ENCODE measurements around the gene VIPR2.
"Not testable (repeated sequence)": the region's sequence is repeated elsewhere in the genome, so short reads cannot be mapped to it uniquely, and the experiment has no call there.

Gene VIPR2

GRCh38 chr7:159008417-159008816 lies 136.2 kb downstream of the VIPR2 start:
- DNase-seq (ENCODE audit: low read depth in 2 of 2): no peak

DNA sequence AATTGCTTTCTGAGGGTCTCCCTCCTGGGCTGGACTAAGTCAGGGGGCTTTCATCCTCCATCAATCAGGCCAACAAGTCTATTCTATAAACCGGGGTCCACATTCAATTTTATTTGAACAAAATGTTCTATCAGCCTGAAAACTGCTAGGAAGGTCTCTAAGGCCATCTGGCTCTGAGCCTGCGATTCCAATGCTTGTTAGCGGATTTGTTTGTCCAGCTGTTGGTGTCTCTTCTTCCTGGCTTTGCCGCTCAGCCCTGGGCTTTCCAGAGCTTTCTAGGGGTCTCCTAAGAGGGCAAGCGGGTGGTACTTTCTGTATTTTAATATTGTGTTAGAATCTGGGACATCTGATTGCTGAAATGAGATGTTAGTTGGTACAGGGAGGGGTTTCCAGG lies 136.7 kb downstream of the VIPR2 start:
- DNase-seq (ENCODE audit: low read depth in 2 of 2): no peak

GRCh38 chr7:159007364-159007995 lies 137.2 kb downstream of the VIPR2 start:
- DNase-seq (ENCODE audit: low read depth in 2 of 2): no peak

GRCh38 chr7:159006610-159007130 lies 138.0 kb downstream of the VIPR2 start:
- no peak for DNase-seq (ENCODE audit: low read depth in 2 of 2)

DNA sequence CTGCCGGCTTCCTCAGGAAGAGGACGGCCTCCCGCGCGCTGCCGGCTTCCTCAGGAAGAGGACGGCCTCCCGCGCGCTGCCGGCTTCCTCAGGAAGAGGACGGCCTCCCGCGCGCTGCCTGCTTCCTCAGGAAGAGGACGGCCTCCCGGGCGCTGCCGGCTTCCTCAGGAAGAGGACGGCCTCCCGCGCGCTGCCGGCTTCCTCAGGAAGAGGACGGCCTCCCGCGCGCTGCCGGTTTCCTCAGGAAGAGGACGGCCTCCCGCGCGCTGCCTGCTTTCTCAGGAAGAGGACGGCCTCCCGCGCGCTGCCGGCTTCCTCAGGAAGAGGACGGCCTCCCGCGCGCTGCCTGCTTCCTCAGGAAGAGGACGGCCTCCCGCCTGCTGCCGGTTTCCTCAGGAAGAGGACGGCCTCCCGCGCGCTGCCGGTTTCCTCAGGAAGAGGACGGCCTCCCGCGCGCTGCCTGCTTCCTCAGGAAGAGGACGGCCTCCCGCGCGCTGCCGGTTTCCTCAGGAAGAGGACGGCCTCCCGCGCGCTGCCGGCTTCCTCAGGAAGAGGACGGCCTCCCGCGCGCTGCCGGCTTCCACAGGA lies 138.6 kb downstream of the VIPR2 start:
- not testable (repeated sequence) for DNase-seq (ENCODE audit: low read depth in 2 of 2)

DNA sequence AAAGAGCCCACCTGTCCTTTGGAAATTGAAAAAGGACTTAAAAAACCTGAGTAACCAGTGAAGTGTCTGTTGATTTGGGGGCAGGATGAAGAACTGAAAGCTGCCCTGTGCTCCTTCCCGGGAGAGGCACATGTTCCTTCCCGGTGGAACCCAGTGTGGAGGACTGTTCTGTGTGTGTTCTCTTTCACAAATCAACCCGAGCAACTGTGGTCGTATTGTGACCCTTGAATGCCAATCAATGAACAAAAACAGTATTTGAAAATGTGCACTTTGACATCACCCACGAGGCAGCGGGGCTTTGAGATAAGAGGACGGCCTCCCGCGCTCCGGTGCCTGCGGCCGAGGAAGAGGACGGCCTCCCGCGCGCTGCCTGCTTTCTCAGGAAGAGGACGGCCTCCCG lies 139.0 kb downstream of the VIPR2 start:
- no peak for DNase-seq (ENCODE audit: low read depth in 2 of 2)

- peak; percentile 18 to 25 for DNase-seq (ENCODE audit: low read depth in 2 of 2)
Measured at GRCh38 chr7:159004411-159004810, 140.3 kb downstream of the VIPR2 start.

GRCh38 chr7:159001811-159002210 lies 142.9 kb downstream of the VIPR2 start:
- no peak for DNase-seq (ENCODE audit: low read depth in 2 of 2)

DNA sequence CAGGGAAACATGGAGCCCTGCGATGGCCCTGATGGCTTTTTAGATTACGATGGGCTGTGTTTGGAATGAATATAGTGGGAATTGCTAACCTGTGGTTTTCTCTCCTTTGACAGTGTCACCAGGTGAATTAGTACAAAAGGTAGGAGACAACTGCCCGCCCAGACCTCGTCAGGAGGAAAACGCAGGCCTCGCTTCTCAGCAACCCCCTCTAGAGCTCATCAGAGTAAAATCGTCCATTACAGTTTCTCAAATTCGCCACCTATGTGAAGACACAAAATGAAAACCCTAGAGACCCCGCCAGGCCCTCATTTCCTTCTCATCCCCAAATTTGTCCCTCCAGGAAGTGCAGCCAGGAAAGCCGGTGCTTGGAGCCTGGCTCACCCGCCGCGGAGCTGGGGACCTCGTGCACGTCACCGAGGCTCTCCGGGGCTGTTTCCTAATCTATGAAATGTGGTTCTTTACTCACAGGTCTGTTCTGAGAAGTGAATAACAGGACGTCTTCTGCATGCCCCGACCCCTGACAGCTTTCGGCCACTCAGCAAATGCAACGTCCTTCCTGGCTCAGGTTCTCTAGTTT lies 143.7 kb downstream of the VIPR2 start:
- DNase-seq (ENCODE audit: low read depth in 2 of 2): no peak

DNA sequence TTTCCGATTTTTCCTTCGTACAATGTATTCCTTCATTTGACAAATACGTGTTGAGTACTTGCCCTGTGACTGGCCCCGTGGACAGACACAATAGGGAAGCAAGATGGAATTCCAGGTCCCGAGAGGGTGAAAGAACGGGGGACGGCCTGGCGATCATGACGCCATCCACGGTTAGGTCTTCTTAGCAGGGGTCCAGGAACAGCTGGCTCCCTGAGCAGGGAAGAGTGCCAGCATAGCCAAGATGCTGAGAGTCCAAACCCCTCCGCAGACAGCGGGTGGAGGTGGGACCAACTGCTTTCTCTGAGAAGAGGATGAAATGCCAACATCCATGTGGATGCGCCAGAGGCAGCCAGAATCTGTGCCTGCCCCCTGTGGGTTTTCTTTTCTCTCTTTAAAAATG lies 144.6 kb downstream of the VIPR2 start:
- DNase-seq (ENCODE audit: low read depth in 2 of 2): no peak

DNA sequence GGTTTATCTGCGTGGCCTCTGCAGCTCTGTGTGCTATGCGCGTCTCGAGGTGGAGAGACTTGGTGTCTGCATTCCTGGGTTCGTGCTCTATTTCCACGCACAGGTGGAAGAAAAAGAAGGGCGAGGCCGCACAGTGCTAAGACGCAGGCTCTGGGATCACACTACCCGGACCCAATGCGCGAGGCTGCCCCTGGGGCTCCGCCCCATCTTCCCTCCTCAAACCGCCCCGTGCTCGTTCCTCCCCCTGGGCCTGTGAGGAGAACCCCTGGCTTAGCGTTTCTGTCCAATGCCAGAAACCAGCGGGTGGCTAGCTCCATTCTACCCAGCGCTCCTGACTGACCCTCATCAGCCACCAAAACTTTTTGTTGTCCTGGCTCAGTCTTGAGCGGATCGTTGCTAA lies 145.2 kb downstream of the VIPR2 start:
- DNase-seq (ENCODE audit: low read depth in 2 of 2): no peak

- not testable (repeated sequence) for DNase-seq (ENCODE audit: low read depth in 2 of 2)
Measured at GRCh38 chr7:158998261-158998660, 146.4 kb downstream of the VIPR2 start.

DNA sequence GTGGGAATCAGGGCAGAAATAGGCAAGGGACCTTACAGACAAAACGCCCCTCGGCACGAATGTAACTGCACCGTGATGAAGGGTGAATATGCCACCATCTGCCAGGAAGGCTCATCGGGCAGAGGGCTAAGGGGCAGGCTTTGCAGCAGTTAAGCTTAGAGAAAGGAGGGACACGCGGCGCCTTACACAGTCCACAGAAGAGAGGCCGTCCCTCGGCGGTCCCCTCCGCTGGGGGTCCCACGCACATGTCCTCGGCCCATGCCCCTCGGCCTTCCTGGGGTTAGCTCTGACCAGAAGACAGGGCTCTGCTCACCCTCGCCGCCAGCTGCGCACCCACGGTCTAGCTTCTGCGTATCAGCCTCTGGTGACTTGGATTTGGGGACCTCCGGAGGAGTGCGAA lies 147.2 kb downstream of the VIPR2 start:
- DNase-seq (ENCODE audit: low read depth in 2 of 2): no peak

DNA sequence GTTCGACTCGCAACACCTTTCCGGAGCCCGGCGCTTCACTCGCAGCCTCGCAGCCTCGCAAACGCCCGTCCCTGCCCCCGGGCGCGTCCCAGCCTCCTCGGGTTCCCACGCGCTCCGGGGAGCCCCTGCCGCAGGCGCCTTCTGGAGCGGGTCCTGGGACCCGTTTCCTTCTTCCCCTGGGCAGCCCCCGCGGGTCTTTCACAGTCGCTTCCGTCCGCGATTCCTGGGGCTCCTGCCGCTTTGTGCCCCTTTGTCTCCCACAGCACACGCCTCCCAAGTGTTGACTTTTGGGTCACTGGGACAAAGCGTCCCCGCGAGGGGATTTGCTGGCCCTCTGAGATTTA lies 147.6 kb downstream of the VIPR2 start:
- no peak for DNase-seq (ENCODE audit: low read depth in 2 of 2)

GRCh38 chr7:158996214-158997109 lies 148.2 kb downstream of the VIPR2 start:
- DNase-seq (ENCODE audit: low read depth in 2 of 2): no peak

DNA sequence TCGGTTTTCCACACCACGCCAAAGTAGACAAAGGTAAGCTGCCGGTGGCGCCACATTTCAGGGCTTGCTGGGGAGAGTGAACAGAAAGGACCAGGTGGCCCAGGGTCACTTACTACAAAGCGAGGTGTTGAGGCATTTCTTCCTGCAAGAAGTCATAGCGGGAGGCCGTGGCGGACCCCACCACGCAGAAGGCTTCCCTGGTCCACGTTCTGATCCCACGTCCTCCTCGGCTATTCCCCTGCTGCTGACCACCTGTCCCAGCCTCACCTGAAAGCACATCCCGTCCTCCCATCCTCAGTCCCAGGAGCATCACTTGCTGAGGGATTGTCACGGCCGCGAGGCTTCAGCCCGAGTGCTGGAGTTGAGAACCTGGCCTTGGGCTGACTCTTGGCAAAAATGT lies 149.2 kb downstream of the VIPR2 start:
- DNase-seq (ENCODE audit: low read depth in 2 of 2): no peak

- no peak for DNase-seq (ENCODE audit: low read depth in 2 of 2)
Measured at GRCh38 chr7:158994687-158995086, 150.0 kb downstream of the VIPR2 start.

GRCh38 chr7:158993591-158993990 lies 151.1 kb downstream of the VIPR2 start:
- DNase-seq (ENCODE audit: low read depth in 2 of 2): no peak

DNA sequence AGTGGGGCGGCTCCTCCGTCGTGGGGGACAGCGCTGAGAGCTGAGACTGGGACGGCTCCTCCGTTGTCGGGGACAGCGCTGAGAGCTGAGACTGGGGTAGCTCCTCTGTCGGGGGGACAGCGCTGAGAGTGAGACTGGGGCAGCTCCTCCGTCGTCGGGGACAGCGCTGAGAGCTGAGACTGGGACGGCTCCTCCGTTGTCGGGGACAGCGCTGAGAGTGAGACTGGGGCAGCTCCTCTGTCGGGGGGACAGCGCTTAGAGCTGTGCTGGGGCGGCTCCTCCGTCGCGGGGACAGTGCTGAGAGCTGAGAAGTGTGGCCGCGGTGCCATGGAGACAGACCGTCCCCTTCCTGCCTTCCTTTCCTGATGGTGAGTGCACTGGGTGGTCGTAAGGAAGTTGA lies 151.9 kb downstream of the VIPR2 start:
- no peak for DNase-seq (ENCODE audit: low read depth in 2 of 2)

GRCh38 chr7:158991824-158992621 lies 152.6 kb downstream of the VIPR2 start:
- no peak for DNase-seq (ENCODE audit: low read depth in 2 of 2)

DNA sequence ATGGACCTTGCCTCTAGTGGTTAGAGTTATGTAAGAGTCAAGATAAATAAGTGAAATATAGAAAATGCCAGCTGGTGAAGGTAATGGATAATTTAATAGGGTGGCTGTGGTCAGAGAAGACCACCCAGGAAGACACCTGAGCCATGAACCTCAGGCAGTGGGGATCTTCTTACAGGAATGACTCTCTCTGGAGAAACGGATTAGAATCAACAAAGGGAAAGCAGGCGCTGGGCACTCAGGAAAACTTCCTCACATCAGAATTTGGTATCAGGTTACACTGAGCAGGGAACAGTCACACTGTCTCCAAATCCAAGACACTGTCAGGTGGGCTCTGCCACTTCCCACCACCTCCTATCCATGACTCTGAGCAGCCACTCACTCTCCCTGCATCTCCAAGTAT lies 155.7 kb downstream of the VIPR2 start:
- no peak for DNase-seq (ENCODE audit: low read depth in 2 of 2)
